ENCODE data around the gene EMP2. TPM values are rescaled to one million over a fixed set of nuclear protein-coding genes. Genes with fewer than 3 reads are reported as not detected.

EMP2 gene
- polyA plus RNA-seq, 3 donors, result not detected

GRCh38 chr16:10616756-10617640 lies 36.6 kb upstream of the EMP2 start:
- Histone ChIP-seq H4K20me1 (ENCODE audit: insufficient read depth, low read length) (no peaks in the 10 kb centered on the region), H3K4me2 (replicated peaks; ENCODE audit: extremely low read depth, low read length, poor library complexity, severe bottlenecking) (no peak overlapping the region), H3K9ac (ENCODE audit: insufficient read depth, low read length, poor library complexity, severe bottlenecking) (no peak overlapping the region), H2AFZ (ENCODE audit: insufficient read depth, low read depth, low read length, poor library complexity, severe bottlenecking) (no peak overlapping the region), H3K4me3 (replicated peaks in 1 of 3; ENCODE audit: low read depth in 2 of 3, low read length in 3 of 3) (no peak overlapping the region), H3K79me2 (ENCODE audit: insufficient read depth, low read length) (no peaks in the 10 kb centered on the region), H3K27ac (ENCODE audit: low read depth in 1 of 2, low read length in 2 of 2) (no peak overlapping the region), H3K9me3 (replicated peaks in 1 of 2; ENCODE audit: control insufficient read depth in 1 of 2, insufficient read depth in 1 of 2, low read length in 2 of 2) (no peaks in the 10 kb centered on the region), H3K4me1 (ENCODE audit: control insufficient read depth in 1 of 2, insufficient read depth in 2 of 2, low read length in 2 of 2) (peaks cover 20 to 28% of the 10 kb centered on the region in 2 donors), H3K36me3 (replicated peaks in 1 of 2; ENCODE audit: control insufficient read depth in 1 of 2, insufficient read depth in 2 of 2, low read length in 2 of 2) (no peaks in the 10 kb centered on the region), H3K27me3 (ENCODE audit: control insufficient read depth in 2 of 2, insufficient read depth in 2 of 2, low read length in 2 of 2) (peaks cover 0 to 2% of the 10 kb centered on the region in 2 donors)
- TF ChIP-seq CTCF (IDR thresholded peaks at IDR 0.05), result no peak
- Mint-ChIP-seq H3K27ac (peak overlapping the region in 4 of 7 donors; percentile 30 to 70 (median 46)), H3K4me3 (no peak overlapping the region), H3K27me3 (ENCODE audit: low read depth in 3 of 3) (peaks cover 2 to 16% (median 14%) of the 10 kb centered on the region in 3 donors), H3K36me3 (no peaks in the 10 kb centered on the region), H3K4me1 (peaks cover 22% of the 10 kb centered on the region), H3K9me3 (no peaks in the 10 kb centered on the region)
- intact Hi-C loops (cut with micrococcal nuclease), result no loop called here
- WGBS (ENCODE audit: insufficient coverage), result 83% methylated on average over 12 of the region's 14 CpGs
- DNase-seq, result no peak

- H4K20me1 ChIP-seq (ENCODE audit: insufficient read depth, low read length), result no peaks in the 10 kb centered on the region
- intact Hi-C loops (cut with micrococcal nuclease), result no loop called here
- TF ChIP-seq CTCF (IDR thresholded peaks at IDR 0.05), result no peak
- H3K9me3 ChIP-seq (replicated peaks in 1 of 2; ENCODE audit: control insufficient read depth in 1 of 2, insufficient read depth in 1 of 2, low read length in 2 of 2), result no peaks in the 10 kb centered on the region
- H3K4me1 ChIP-seq (ENCODE audit: control insufficient read depth in 1 of 2, insufficient read depth in 2 of 2, low read length in 2 of 2), result peaks cover 20 to 28% of the 10 kb centered on the region in 2 donors
- Mint-ChIP-seq H3K27me3 (ENCODE audit: low read depth in 3 of 3) (peaks cover 2 to 16% (median 14%) of the 10 kb centered on the region in 3 donors), H3K4me3 (no peak overlapping the region), H3K4me1 (peaks cover 22% of the 10 kb centered on the region), H3K36me3 (no peaks in the 10 kb centered on the region), H3K9me3 (no peaks in the 10 kb centered on the region), H3K27ac (no peak overlapping the region)
- DNase-seq, result no peak
- H3K9ac ChIP-seq (ENCODE audit: insufficient read depth, low read length, poor library complexity, severe bottlenecking), result no peak overlapping the region
- H3K27me3 ChIP-seq (ENCODE audit: control insufficient read depth in 2 of 2, insufficient read depth in 2 of 2, low read length in 2 of 2), result peaks cover 0 to 2% of the 10 kb centered on the region in 2 donors
- no peaks in the 10 kb centered on the region for H3K36me3 ChIP-seq (replicated peaks in 1 of 2; ENCODE audit: control insufficient read depth in 1 of 2, insufficient read depth in 2 of 2, low read length in 2 of 2)
- no peak overlapping the region for H3K27ac ChIP-seq (ENCODE audit: low read depth in 1 of 2, low read length in 2 of 2)
- H3K79me2 ChIP-seq (ENCODE audit: insufficient read depth, low read length), result no peaks in the 10 kb centered on the region
- H3K4me3 ChIP-seq (replicated peaks in 1 of 3; ENCODE audit: low read depth in 2 of 3, low read length in 3 of 3), result no peak overlapping the region
- no peak overlapping the region for H3K4me2 ChIP-seq (replicated peaks; ENCODE audit: extremely low read depth, low read length, poor library complexity, severe bottlenecking)
- WGBS (ENCODE audit: insufficient coverage), result 88% methylated on average over 1 of the region's 6 CpGs
- no peak overlapping the region for H2AFZ ChIP-seq (ENCODE audit: insufficient read depth, low read depth, low read length, poor library complexity, severe bottlenecking)
Observed at GRCh38 chr16:10616419-10616755, 36.0 kb upstream of the EMP2 start.
